GM12874 (cell line): Measurements from ENCODE around the gene CSNK1G1.

Source experiments
- TF ChIP-seq, protein P1 (sequence below): IDR thresholded peaks from 2 replicates; pipeline ENCODE4 v1.5.1; 2011; ENCODE audit warnings: low read depth, mild to moderate bottlenecking, control low read depth, low read length, moderate library complexity; ENCODE audit not compliant: insufficient read depth

CSNK1G1 gene

DNA sequence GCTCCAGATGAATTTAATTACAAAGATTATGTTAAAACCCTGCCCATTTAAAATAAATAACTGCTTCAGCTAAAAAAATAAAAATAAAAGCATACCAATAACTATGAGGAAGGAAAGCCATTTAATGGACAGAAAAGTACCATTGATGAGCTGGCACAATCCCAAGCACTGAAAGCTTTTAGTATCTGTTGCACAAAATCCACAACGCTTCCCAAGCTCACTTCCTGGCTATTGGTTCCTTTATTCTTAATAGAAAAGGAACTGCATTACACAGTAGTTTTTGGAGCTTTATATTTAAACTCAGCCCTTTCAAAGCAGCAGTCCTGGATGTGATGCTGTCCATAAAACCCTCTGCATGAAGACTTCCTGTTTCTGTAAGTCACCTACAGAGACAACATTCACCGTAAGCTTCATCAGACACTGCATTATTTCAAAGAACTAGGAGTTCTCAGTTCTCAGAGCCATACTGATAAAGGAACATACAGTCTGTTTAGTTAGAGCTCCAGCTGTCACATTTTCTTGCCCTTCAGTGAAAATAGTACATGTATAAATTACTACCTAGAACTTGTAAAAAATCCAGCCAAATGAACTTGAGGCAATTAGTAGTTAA, 81.5 kb downstream of the CSNK1G1 start:
- TF ChIP-seq, protein P1, sequence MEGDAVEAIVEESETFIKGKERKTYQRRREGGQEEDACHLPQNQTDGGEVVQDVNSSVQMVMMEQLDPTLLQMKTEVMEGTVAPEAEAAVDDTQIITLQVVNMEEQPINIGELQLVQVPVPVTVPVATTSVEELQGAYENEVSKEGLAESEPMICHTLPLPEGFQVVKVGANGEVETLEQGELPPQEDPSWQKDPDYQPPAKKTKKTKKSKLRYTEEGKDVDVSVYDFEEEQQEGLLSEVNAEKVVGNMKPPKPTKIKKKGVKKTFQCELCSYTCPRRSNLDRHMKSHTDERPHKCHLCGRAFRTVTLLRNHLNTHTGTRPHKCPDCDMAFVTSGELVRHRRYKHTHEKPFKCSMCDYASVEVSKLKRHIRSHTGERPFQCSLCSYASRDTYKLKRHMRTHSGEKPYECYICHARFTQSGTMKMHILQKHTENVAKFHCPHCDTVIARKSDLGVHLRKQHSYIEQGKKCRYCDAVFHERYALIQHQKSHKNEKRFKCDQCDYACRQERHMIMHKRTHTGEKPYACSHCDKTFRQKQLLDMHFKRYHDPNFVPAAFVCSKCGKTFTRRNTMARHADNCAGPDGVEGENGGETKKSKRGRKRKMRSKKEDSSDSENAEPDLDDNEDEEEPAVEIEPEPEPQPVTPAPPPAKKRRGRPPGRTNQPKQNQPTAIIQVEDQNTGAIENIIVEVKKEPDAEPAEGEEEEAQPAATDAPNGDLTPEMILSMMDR = no peak

DNA sequence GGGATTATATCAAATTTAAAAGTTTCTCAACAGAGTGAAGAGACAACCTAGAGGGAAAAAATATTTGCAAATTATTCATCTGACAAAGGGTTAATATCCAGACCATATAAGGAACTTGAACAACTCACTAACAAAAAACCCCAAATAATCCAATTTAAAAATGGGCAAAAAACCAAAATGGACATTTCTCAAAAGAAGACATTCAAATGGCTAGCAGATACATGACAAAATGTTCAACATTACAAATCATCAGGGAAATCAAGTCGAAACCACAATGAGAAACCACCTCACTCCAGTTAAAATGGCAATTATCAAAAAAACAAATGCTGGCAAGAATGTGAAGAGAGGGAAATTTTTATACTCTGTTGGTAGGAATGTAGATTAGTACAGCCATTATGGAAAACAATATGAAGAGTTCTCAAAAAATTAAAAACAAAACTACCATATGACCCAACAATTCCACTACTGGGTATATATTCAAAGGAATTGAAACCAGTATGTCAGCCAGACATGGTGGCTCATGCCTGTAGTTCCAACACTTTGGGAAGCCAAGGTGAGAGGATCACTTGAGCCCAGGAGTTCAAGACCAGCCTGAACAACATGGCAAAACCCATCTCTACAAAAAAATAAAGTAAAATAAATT, 88.5 kb downstream of the CSNK1G1 start:
- TF ChIP-seq, protein P1 = no peak

DNA sequence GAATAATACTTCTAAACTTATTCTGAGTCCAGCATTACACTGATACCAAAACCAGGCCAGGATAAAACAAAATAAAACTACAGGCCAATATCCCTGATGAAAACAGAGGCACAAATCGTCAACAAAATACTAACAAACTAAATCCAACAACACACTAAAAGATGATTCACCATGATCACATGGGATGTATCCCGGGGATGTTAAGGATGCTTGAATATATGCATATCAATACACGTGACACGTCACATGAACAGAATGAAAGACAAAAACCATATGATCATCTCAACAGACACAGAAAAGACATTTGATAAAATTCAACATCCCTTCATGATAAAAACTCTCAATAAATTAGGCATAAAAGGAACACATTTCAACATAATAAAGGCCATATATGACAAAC, 91.5 kb downstream of the CSNK1G1 start:
- TF ChIP-seq, protein P1 = no peak

DNA sequence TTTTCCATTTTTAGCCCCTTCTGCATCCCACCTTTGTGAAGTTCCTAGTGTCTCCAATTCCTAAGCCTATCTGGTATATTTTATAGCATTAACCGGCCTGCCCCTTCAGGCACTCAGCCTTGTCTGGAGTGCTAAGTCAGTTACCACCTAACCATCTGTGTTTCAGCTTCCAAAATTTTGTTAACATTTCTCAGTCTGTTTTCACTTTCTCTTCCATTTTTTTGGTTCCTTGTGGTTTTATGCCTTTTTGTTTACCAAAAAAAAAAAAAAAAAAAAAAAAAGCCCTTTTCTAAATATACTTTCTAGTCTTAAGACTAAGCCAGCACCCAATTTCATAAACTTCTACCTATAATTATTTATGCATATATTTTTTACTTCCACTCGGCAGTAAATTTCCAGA, 92.4 kb downstream of the CSNK1G1 start:
- TF ChIP-seq, protein P1 = no peak

DNA sequence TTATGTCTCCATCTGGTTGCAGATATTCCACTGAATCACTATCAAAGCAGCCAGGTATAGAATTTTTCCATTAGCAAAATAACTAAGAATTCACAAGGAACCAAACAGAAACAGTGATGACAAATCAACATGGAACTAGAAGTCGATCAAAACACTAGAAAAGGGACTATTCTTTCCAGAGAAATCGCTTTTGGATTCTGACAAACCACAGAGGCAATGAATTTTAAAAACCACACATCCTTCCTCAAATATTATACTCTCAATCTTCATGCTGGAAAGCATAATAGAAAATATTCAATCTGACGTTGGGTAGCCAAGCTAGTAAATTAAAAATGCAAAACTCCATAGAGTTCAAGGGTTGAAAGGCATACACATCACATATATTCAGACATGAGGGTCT, 99.9 kb downstream of the CSNK1G1 start:
- TF ChIP-seq, protein P1 = no peak

DNA sequence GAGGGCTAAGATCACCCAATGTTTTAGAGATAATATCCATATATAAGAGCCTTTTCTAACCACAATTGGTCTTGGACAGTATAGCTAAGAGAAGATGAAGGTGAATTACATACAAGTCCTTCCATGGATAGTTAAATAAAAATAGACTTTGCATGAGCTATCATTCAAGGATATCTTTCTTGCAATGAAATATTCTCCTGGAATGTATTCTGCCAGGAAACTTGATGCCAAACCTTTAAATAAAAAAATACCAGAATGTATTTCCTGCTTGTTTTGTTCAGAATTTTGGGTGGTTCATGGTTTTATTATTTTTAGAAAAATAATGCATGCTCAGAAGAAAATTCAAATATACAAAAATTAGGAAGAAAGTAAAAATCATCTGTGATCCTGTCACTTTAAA, 104.3 kb downstream of the CSNK1G1 start:
- TF ChIP-seq, protein P1 = no peak

DNA sequence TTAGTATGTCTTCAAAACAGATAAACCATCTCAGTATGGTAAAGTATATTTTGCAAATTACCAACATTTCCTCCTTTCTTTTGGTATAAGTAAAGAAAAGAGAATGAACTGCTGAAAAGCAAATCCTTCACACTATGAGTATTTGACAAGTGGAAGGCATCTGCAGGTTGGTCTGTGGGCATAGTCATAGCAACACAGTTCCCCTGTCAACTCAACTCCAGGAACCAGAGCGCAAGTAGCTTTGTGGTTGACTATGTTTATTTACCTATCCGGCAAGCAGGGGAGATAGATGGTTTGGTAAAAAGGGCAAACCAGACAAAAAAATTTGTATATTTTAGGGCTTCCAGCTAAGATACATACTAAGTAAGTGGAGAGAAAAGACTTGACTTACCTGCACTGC, 104.9 kb downstream of the CSNK1G1 start:
- TF ChIP-seq, protein P1 = no peak
